HepG2 (cell line): ENCODE data around the gene CNIH3. TPM values are rescaled to one million over a fixed set of nuclear protein-coding genes. Genes with fewer than 3 reads are reported as not detected.

Source experiments
- ATAC-seq: fragments of 200-7000 bp; cut with Tn5 transposase; 3 replicates; pipeline ENCODE4 v1.9.1; 2020; ENCODE audit warnings: mild to moderate bottlenecking, moderate library complexity
- BruUV-seq: library from RNA; stranded (reverse); fragments of 400-500 nt; replicated peaks from 2 replicates; lab custom pipeline; 2021; lab: Mats Ljungman, UMichigan
- CTCF ChIA-PET: fragments of 300-600 bp; formaldehyde crosslinking; extraction: SDS; loops from one replicate; lab custom pipeline; 2021; ENCODE audit warnings: low total read pairs, inconsistent platforms, low intra/inter-chr PET ratio; lab: Yijun Ruan, JAX
- POLR2A ChIA-PET: fragments of 350-600 bp; sonication (Branson Sonifier 250); formaldehyde crosslinking; loops from one replicate; lab custom pipeline; 2020; ENCODE audit warnings: antibody characterized with exemption, inconsistent platforms; lab: Yijun Ruan, JAX
- DNase-seq: peaks from one replicate; pipeline ENCODE4 v3.0.0-alpha.2; 2015; ENCODE audit warnings: low spot score
- FAIRE-seq: peaks from 3 replicates; lab custom pipeline; 2011; peaks lifted over from hg19 to GRCh38; lab: Jason Lieb, UNC
- H2AFZ ChIP-seq: one replicate; pipeline ENCODE4 v1.6.1; 2011; ENCODE audit warnings: low read length, inconsistent platforms
- H3K27ac ChIP-seq: fragments of 300-600 bp; 3 replicates; pipeline ENCODE4 v1.8.0; 2011; ENCODE audit warnings: mixed run types, mild to moderate bottlenecking, mixed read lengths, low read length, inconsistent platforms; ENCODE audit not compliant: insufficient read depth; ENCODE audit errors: extremely low read length
- H3K27me3 ChIP-seq, 2 experiments: fragments of 200-600 bp in 1 of 2; 2 replicates in 1 of 2; 3 replicates in 1 of 2; pipeline versions ENCODE4 v1.6.0 to v1.8.0; 2011; ENCODE audit warnings: low read length in 2 of 2, mild to moderate bottlenecking in 2 of 2, moderate library complexity in 2 of 2, inconsistent platforms in 1 of 2; ENCODE audit not compliant: insufficient read depth in 2 of 2, control insufficient read depth in 1 of 2
- H3K36me3 ChIP-seq, 2 experiments: fragments of 200-600 bp in 1 of 2; replicated peaks in 1 of 2; 2 replicates in 1 of 2; 3 replicates in 1 of 2; pipeline versions ENCODE4 v1.5.1 to v1.8.0; 2011; ENCODE audit warnings: low read length in 2 of 2, inconsistent platforms in 1 of 2; ENCODE audit not compliant: insufficient read depth in 2 of 2, control insufficient read depth in 1 of 2
- H3K4me1 ChIP-seq: 2 replicates; pipeline ENCODE4 v1.5.1; 2012; ENCODE audit warnings: low read length, inconsistent platforms; ENCODE audit not compliant: insufficient read depth
- H3K4me2 ChIP-seq: 2 replicates; pipeline ENCODE4 v1.6.0; 2011; ENCODE audit warnings: low read depth, low read length, inconsistent platforms
- H3K4me3 ChIP-seq, 3 experiments: fragments of 200-600 bp in 1 of 3; sonication (generic), shearing (Covaris generic) in 1 of 3; replicated peaks in 1 of 3; 2 replicates each; pipeline ENCODE4 v1.5.1; 2011 to 2016; ENCODE audit warnings: low read length in 3 of 3, inconsistent platforms in 2 of 3, low read depth in 2 of 3, mild to moderate bottlenecking in 2 of 3, control low read depth in 1 of 3, mixed read lengths in 1 of 3; ENCODE audit not compliant: insufficient read depth in 1 of 3
- H3K79me2 ChIP-seq: one replicate; pipeline ENCODE4 v1.6.1; 2011; ENCODE audit warnings: low read length, inconsistent platforms; ENCODE audit not compliant: insufficient read depth
- H3K9ac ChIP-seq: 2 replicates; pipeline ENCODE4 v1.6.0; 2011; ENCODE audit warnings: mild to moderate bottlenecking, low read depth, low read length, inconsistent platforms; ENCODE audit not compliant: insufficient read depth
- H3K9me3 ChIP-seq: 2 replicates; pipeline ENCODE4 v1.5.1; 2012; ENCODE audit warnings: mild to moderate bottlenecking, low read length
- H4K20me1 ChIP-seq: 2 replicates; pipeline ENCODE4 v1.6.0; 2011; ENCODE audit warnings: inconsistent platforms, mild to moderate bottlenecking, low read length, moderate library complexity; ENCODE audit not compliant: insufficient read depth
- NR2F2 ChIP-seq: IDR thresholded peaks from 2 replicates; pipeline ENCODE4 v1.6.1; 2012; ENCODE audit warnings: low read depth, inconsistent platforms, borderline replicate concordance
- RAD21 ChIP-seq: fragments of 450-650 bp; formaldehyde crosslinking; IDR thresholded peaks from 2 replicates; pipeline ENCODE4 v1.5.0; 2020; ENCODE audit warnings: mild to moderate bottlenecking
- SATB2 ChIP-seq: sonication (generic); formaldehyde crosslinking; IDR thresholded peaks from 2 replicates; pipeline ENCODE4 v1.5.0; 2020; ENCODE audit warnings: missing genetic modification reagents
- SRY ChIP-seq: sonication (generic); formaldehyde crosslinking; IDR thresholded peaks from 2 replicates; pipeline ENCODE4 v1.8.0; 2022; ENCODE audit warnings: mild to moderate bottlenecking, missing genetic modification reagents
- ZNF569 ChIP-seq: sonication (generic); formaldehyde crosslinking; IDR thresholded peaks from 2 replicates; pipeline ENCODE4 v1.5.0; 2020; ENCODE audit warnings: mild to moderate bottlenecking, missing genetic modification reagents, moderate library complexity, borderline replicate concordance
- ZNF670 ChIP-seq: sonication (generic); formaldehyde crosslinking; IDR thresholded peaks from 2 replicates; pipeline ENCODE4 v1.8.0; 2022; ENCODE audit warnings: mild to moderate bottlenecking, missing genetic modification reagents, borderline replicate concordance
- ZNF7 ChIP-seq: IDR thresholded peaks from 2 replicates; pipeline ENCODE4 v1.6.1; 2016; ENCODE audit warnings: missing biosample characterization, missing genetic modification reagents
- WGBS: methylation state at CpG from one replicate; pipeline ENCODE4 v1.1.6; 2017; ENCODE audit warnings: low lambda C conversion rate; 5-methylcytosine and 5-hydroxymethylcytosine counted together
- in situ Hi-C: cut with HindIII; loops from 2 replicates; pipeline ENCODE4 v1.10.0; 2017; ENCODE audit warnings: low pct_unique_long_range_greater_than_20kb; ENCODE audit not compliant: extremely low pct_ligation_motif_present
- intact Hi-C: fragments of 100-400 bp; cut with micrococcal nuclease; formaldehyde crosslinking; loops from one replicate; pipeline ENCODE4 v1.10.0; 2022; ENCODE audit not compliant: unreplicated experiment
- polyA plus RNA-seq, 8 experiments: library from polyadenylated mRNA; depleted of rRNA in 3 of 8; stranded (reverse) in 7 of 8; unstranded in 1 of 8; fragments of >200 nt; fragmentation: Illumina TruSeq in 4 of 8; extraction: Trizol in 4 of 8; gene quantifications; 2 replicates each; pipeline versions ENCODE4 v1.2.1 to v1.2.3, GENCODE V29; 2011 to 2016; ENCODE audit warnings: low read depth in 4 of 8, missing spikeins in 1 of 8, mixed read lengths in 1 of 8; ENCODE audit not compliant: insufficient read depth in 1 of 8
- total RNA-seq, 5 experiments: library from RNA; depleted of rRNA; stranded (reverse); fragments of >200 nt; fragmentation: Illumina TruSeq; extraction: Trizol; gene quantifications; 2 replicates each; pipeline ENCODE4 v1.2.3, GENCODE V29; 2016; ENCODE audit warnings: low read depth in 1 of 5
- TF ChIP-seq, protein P1 (sequence below): sonication (generic); formaldehyde crosslinking; IDR thresholded peaks from 2 replicates; pipeline ENCODE4 v1.4.0; 2020; ENCODE audit warnings: missing genetic modification reagents
- TF ChIP-seq, protein P2 (sequence below): sonication (generic); formaldehyde crosslinking; IDR thresholded peaks from 2 replicates; pipeline ENCODE4 v1.5.1; 2020; ENCODE audit warnings: missing genetic modification reagents, mild to moderate bottlenecking, borderline replicate concordance

CNIH3 gene
- total and polyA plus RNA-seq, 2 of the 13 experiments (the other 11 are each of a cell fraction or from before 2014, with no cell fraction given), result 0.36 to 1.1 TPM

DNA sequence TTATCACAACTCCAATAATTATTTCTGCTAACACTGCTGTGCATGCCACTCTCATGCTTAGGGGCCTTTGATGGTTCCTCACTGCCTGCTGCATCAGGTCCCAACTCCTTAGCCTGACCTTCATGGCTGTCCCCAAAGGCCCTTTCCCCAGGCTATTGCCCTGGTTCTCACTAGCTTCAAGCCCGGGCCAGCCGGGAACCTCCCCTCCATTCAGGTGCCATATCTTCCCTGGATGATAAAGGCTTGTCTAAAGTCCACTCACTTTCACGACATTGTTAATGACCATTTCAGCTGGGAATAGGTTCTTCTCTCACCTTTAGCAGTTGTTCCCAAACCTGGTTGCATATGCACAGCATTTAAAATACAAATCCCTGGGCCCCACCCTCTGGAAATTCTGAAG is 95.8 kb downstream of the CNIH3 start (continued):
- TF ChIP-seq ZNF670 (CRISPR knock-in tag), result no peak
- TF ChIP-seq ZNF7 (CRISPR knock-in tag), result no peak
- TF ChIP-seq, protein P1, sequence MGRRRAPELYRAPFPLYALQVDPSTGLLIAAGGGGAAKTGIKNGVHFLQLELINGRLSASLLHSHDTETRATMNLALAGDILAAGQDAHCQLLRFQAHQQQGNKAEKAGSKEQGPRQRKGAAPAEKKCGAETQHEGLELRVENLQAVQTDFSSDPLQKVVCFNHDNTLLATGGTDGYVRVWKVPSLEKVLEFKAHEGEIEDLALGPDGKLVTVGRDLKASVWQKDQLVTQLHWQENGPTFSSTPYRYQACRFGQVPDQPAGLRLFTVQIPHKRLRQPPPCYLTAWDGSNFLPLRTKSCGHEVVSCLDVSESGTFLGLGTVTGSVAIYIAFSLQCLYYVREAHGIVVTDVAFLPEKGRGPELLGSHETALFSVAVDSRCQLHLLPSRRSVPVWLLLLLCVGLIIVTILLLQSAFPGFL (CRISPR knock-in tag), result no peak
- no peak for TF ChIP-seq SRY
- no peak for TF ChIP-seq SATB2
- no peak for TF ChIP-seq ZNF569
- TF ChIP-seq, protein P2, sequence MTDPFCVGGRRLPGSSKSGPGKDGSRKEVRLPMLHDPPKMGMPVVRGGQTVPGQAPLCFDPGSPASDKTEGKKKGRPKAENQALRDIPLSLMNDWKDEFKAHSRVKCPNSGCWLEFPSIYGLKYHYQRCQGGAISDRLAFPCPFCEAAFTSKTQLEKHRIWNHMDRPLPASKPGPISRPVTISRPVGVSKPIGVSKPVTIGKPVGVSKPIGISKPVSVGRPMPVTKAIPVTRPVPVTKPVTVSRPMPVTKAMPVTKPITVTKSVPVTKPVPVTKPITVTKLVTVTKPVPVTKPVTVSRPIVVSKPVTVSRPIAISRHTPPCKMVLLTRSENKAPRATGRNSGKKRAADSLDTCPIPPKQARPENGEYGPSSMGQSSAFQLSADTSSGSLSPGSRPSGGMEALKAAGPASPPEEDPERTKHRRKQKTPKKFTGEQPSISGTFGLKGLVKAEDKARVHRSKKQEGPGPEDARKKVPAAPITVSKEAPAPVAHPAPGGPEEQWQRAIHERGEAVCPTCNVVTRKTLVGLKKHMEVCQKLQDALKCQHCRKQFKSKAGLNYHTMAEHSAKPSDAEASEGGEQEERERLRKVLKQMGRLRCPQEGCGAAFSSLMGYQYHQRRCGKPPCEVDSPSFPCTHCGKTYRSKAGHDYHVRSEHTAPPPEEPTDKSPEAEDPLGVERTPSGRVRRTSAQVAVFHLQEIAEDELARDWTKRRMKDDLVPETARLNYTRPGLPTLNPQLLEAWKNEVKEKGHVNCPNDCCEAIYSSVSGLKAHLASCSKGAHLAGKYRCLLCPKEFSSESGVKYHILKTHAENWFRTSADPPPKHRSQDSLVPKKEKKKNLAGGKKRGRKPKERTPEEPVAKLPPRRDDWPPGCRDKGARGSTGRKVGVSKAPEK (CRISPR knock-in tag), result no peak
- no peak for TF ChIP-seq RAD21 (CRISPR knock-in tag)

DNA sequence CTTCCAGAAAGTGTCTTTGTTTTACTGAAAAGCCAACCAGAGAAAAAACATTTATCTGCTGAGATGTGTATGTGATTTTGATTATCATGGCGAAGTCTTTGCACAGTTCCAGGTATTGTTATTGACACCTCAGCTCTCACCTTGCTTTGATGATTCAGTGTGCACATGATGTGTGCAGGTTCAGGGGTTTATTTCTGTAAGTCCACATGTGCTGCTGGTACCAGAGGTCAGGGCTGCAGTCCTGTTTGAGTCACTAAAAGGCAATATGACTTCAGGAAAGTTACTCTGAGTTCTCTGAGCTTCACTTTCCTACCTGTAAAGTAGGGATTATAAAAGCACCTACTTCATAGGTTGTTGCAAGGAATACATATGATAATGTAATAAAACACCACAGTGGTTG is 97.1 kb downstream of the CNIH3 start:
- POLR2A ChIA-PET, result no interaction called here
- Histone ChIP-seq H3K36me3 (no peaks in the 10 kb centered on the region), H3K27ac (no peak overlapping the region), H4K20me1 (no peaks in the 10 kb centered on the region), H3K79me2 (no peaks in the 10 kb centered on the region), H3K9me3 (no peaks in the 10 kb centered on the region), H2AFZ (no peak overlapping the region), H3K9ac (no peak overlapping the region), H3K4me1 (no peaks in the 10 kb centered on the region), H3K27me3 (0 out of 5 replicates have a peak, but pooled peaks cover 0 to 4% of the 10 kb centered on the region in 2 experiments)
- intact Hi-C loops (no loop called here), in situ Hi-C loops (no loop called here)
- BruUV-seq, result no TSS peak
- CTCF ChIA-PET, result no interaction called here
- WGBS, result 0% methylated on average over 1 of the region's 1 CpG
- no peak for TF ChIP-seq NR2F2
- TF ChIP-seq, all 625 proteins: peak for 0
- DNase-seq, result no peak
- no peak for FAIRE-seq
- no peak overlapping the region for H3K4me3 ChIP-seq
- no peak overlapping the region for H3K4me2 ChIP-seq
- no peak for ATAC-seq
